Mesodermal cell (in vitro differentiated cells): ENCODE measurements around the gene BMERB1.

ENCODE experiments used
- H3K27ac ChIP-seq: 2 replicates; pipeline ENCODE4 v1.7.0; 2013; ENCODE audit warnings: mild to moderate bottlenecking, low read depth, low read length, moderate library complexity; ENCODE audit not compliant: severe bottlenecking
- H3K36me3 ChIP-seq: 2 replicates; pipeline ENCODE4 v1.7.1; 2013; ENCODE audit warnings: mild to moderate bottlenecking, low read length, moderate library complexity; ENCODE audit not compliant: control insufficient read depth, insufficient read depth
- H3K4me1 ChIP-seq: one replicate; pipeline ENCODE4 v1.7.1; 2013; ENCODE audit warnings: mild to moderate bottlenecking, low read length; ENCODE audit not compliant: insufficient read depth, control insufficient read depth, poor library complexity, severe bottlenecking
- H3K4me3 ChIP-seq: 2 replicates; pipeline ENCODE4 v1.7.0; 2013; ENCODE audit warnings: low read length, control low read depth, mild to moderate bottlenecking; ENCODE audit not compliant: insufficient read depth, poor library complexity, severe bottlenecking; ENCODE audit errors: extremely low read depth
- H3K9me3 ChIP-seq: 2 replicates; pipeline ENCODE4 v1.7.1; 2013; ENCODE audit warnings: mild to moderate bottlenecking, low read length, moderate library complexity; ENCODE audit not compliant: control insufficient read depth
- WGBS, 2 experiments: methylation state at CpG; one replicate each; pipeline ENCODE4 v1.1.5; 2013; ENCODE audit warnings: missing lambda C conversion rate in 2 of 2; ENCODE audit not compliant: insufficient coverage in 2 of 2; 5-methylcytosine and 5-hydroxymethylcytosine counted together

BMERB1 gene

DNA sequence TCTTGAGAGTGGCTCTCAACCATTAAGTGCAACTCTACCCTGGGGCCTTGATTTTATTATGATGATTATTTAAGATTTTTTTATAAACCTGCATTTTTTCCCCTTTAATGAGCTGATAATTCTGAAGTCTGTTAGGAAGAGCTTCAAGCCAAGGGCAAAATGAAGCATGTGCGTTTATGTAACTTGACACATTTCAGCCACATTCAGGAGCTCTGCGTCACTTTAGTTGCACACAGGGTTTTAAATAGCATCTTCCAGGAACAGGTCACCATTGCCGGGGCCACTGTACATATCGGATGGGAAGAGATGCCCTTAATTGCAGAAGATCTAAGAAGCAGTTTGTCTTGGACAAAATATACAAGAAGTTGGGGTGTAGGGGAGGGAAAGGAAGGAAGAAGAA is 89.6 kb downstream of the BMERB1 start:
- Histone ChIP-seq H3K9me3 (no peaks in the 10 kb centered on the region), H3K4me1 (peaks cover 17% of the 10 kb centered on the region), H3K4me3 (no peak overlapping the region), H3K36me3 (peaks cover 14% of the 10 kb centered on the region), H3K27ac (no peak overlapping the region)
- 95 to 97% methylated on average over 4 of the region's 4 CpGs for WGBS, 2 experiments

DNA sequence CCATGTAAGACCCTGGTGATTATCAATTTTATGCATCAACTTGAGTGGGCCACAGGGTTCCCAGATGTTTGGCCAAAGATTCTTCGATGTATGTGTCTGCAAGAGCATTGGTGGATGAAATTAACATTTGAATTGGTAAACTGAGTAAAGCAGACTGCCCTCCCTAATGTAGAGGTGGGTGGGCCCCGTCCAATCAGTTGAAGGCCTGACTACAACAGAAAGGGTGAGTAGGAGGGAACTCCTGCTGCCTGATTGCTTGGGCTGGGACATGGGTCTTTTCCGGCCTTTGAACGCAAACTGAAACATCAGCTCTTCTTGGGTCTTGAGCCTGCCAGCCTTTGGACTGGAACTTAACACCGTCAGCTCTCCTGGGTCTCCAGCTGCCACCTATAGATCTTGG is 90.6 kb downstream of the BMERB1 start:
- H3K4me3 ChIP-seq, result no peak overlapping the region
- 92 to 98% methylated on average over 4 to 5 of the region's 5 CpGs for WGBS, 2 experiments
- H3K4me1 ChIP-seq, result peaks cover 17% of the 10 kb centered on the region
- H3K9me3 ChIP-seq, result no peaks in the 10 kb centered on the region
- peaks cover 21% of the 10 kb centered on the region for H3K36me3 ChIP-seq
- H3K27ac ChIP-seq, result no peak overlapping the region

GRCh38 chr16:15526097-15526496 is 91.7 kb downstream of the BMERB1 start:
- H3K4me1 ChIP-seq, result peaks cover 14% of the 10 kb centered on the region
- H3K36me3 ChIP-seq, result peaks cover 21% of the 10 kb centered on the region
- H3K4me3 ChIP-seq, result no peak overlapping the region
- 96% methylated on average over 3 of the region's 7 CpGs; no CpG with 5 or more reads in 1 of the 2 experiments for WGBS, 2 experiments
- no peaks in the 10 kb centered on the region for H3K9me3 ChIP-seq
- no peak overlapping the region for H3K27ac ChIP-seq

GRCh38 chr16:15526731-15527130 is 92.3 kb downstream of the BMERB1 start:
- Histone ChIP-seq H3K27ac (no peak overlapping the region), H3K4me3 (no peak overlapping the region), H3K36me3 (peaks cover 21% of the 10 kb centered on the region), H3K4me1 (peaks cover 8% of the 10 kb centered on the region), H3K9me3 (no peaks in the 10 kb centered on the region)
- no CpG with 5 or more reads among the region's 2 CpGs for WGBS, 2 experiments

DNA sequence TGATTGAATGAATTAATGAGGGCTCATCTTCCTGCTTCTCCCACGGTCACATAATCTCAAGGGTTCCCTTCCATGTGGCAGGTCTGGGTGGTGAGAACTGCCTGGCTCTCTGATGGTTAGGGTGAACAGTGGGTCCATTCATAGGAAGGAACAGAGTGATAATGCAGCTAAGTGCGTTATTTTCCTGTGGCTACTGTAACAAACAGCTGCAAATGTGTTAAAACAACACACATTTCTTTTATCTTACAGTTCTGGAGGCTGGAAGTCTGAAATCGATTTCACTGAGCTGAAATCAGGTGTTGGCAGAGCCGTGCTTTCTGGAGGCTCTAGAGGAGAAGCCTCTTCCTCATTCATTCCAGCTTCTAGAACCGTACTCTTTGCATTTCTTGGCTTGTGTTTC is 95.3 kb downstream of the BMERB1 start:
- Histone ChIP-seq H3K27ac (no peak overlapping the region), H3K9me3 (no peaks in the 10 kb centered on the region), H3K36me3 (peaks cover 12% of the 10 kb centered on the region), H3K4me1 (no peaks in the 10 kb centered on the region), H3K4me3 (no peak overlapping the region)
- 83 to 90% methylated on average over 4 of the region's 5 CpGs for WGBS, 2 experiments

- H3K36me3 ChIP-seq, result peaks cover 12% of the 10 kb centered on the region
- no peaks in the 10 kb centered on the region for H3K9me3 ChIP-seq
- WGBS, 2 experiments, result 98 to 100% methylated on average over 2 to 5 of the region's 5 CpGs
These were observed 95.7 kb downstream of the BMERB1 start for GRCh38 chr16:15530085-15530484.

DNA sequence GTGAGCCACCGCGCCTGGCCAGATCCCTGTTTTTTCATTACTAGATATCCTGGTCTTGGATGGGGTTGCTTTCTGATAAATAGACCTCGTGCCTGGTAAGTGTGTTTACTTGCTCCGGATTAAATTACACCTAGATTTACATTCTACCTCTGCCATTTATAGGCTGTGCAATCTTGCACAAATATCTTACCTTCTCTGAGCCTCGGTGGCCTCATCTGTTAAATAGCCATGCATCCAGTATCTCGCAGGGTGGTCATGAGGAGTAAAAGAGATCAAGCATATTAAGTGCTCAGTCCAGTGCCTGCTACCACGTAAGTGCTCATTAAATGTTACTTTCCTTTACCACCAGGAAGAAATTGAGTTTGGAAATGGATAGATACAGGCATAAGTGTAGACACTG is 98.4 kb downstream of the BMERB1 start:
- 94 to 100% methylated on average over 2 of the region's 7 CpGs for WGBS, 2 experiments
- no peak overlapping the region for H3K27ac ChIP-seq

More at GRCh38 chr16:15530085-15530484, 95.7 kb downstream of the BMERB1 start:
- H3K4me1 ChIP-seq, result no peaks in the 10 kb centered on the region
- H3K27ac ChIP-seq, result no peak overlapping the region
- no peak overlapping the region for H3K4me3 ChIP-seq

GRCh38 chr16:15533386-15533785 is 99.0 kb downstream of the BMERB1 start:
- WGBS, 2 experiments, result 85 to 86% methylated on average over 2 to 3 of the region's 4 CpGs
- Histone ChIP-seq H3K36me3 (peaks cover 15% of the 10 kb centered on the region), H3K9me3 (no peaks in the 10 kb centered on the region), H3K4me3 (no peak overlapping the region), H3K27ac (no peak overlapping the region), H3K4me1 (no peaks in the 10 kb centered on the region)

More for the DNA sequence above, 98.4 kb downstream of the BMERB1 start:
- H3K9me3 ChIP-seq, result no peaks in the 10 kb centered on the region
- no peak overlapping the region for H3K4me3 ChIP-seq
- H3K36me3 ChIP-seq, result peaks cover 18% of the 10 kb centered on the region
- H3K4me1 ChIP-seq, result no peaks in the 10 kb centered on the region

- Histone ChIP-seq H3K4me1 (no peaks in the 10 kb centered on the region), H3K4me3 (no peak overlapping the region), H3K9me3 (no peaks in the 10 kb centered on the region), H3K36me3 (peaks cover 8% of the 10 kb centered on the region), H3K27ac (no peak overlapping the region)
- 90 to 97% methylated on average over 4 to 5 of the region's 6 CpGs for WGBS, 2 experiments
These were observed 101.4 kb downstream of the BMERB1 start for GRCh38 chr16:15535772-15536171.

DNA sequence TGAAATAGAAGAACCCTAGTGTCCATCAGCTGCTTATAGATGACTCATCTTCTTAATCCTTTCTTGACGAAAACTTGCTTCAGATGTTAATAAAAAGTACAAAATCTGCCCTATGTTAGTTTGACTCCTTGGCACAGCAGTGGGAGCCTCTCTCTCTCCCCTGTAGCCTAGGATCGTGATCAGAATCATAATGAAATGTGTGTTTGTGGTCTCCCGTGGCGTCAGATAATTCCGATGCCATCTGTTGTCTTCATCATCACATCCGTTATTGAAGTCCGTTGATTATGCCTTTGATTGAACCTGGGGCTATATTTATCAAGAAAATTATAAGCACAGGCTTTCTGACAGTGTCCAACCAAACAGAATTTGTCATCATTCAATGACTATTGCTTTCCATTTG is 102.5 kb downstream of the BMERB1 start:
- no peaks in the 10 kb centered on the region for H3K4me1 ChIP-seq
- WGBS, 2 experiments, result 100% methylated on average over 3 of the region's 7 CpGs; no CpG with 5 or more reads in 1 of the 2 experiments

GRCh38 chr16:15538507-15538906 is 104.1 kb downstream of the BMERB1 start:
- no peaks in the 10 kb centered on the region for H3K4me1 ChIP-seq
- peaks cover 13% of the 10 kb centered on the region for H3K9me3 ChIP-seq
- peaks cover 8% of the 10 kb centered on the region for H3K36me3 ChIP-seq
- H3K27ac ChIP-seq, result no peak overlapping the region
- 89 to 95% methylated on average over 3 to 4 of the region's 5 CpGs for WGBS, 2 experiments
- H3K4me3 ChIP-seq, result no peak overlapping the region

More for the DNA sequence above, 102.5 kb downstream of the BMERB1 start:
- Histone ChIP-seq H3K27ac (no peak overlapping the region), H3K9me3 (no peaks in the 10 kb centered on the region), H3K4me3 (no peak overlapping the region), H3K36me3 (peaks cover 8% of the 10 kb centered on the region)
